HEK293T (cell line): ENCODE results near the gene ZNF488.

Experiments
- ARNT ChIP-seq: fragments of 450-650 bp; IDR thresholded peaks from 2 replicates; pipeline ENCODE4 v1.6.1; 2017; ENCODE audit warnings: mild to moderate bottlenecking
- BHLHE40 ChIP-seq: fragments of 450-650 bp; IDR thresholded peaks from 2 replicates; pipeline ENCODE4 v1.6.1; 2016; ENCODE audit warnings: mild to moderate bottlenecking, moderate library complexity, borderline replicate concordance
- CTBP1 ChIP-seq: fragments of 450-650 bp; IDR thresholded peaks from 2 replicates; pipeline ENCODE4 v1.6.1; 2016; ENCODE audit warnings: borderline replicate concordance
- FOXA1 ChIP-seq: fragments of 450-650 bp; IDR thresholded peaks from 2 replicates; pipeline ENCODE4 v1.6.1; 2016; ENCODE audit warnings: mild to moderate bottlenecking
- FOXM1 ChIP-seq: fragments of 450-650 bp; IDR thresholded peaks from 2 replicates; pipeline ENCODE4 v1.6.1; 2017; ENCODE audit warnings: mild to moderate bottlenecking, borderline replicate concordance
- HDGF ChIP-seq: fragments of 450-650 bp; IDR thresholded peaks from 2 replicates; pipeline ENCODE4 v1.6.1; 2017; ENCODE audit warnings: antibody characterized with exemption, borderline replicate concordance
- L3MBTL2 ChIP-seq: fragments of 450-650 bp; conservative IDR thresholded peaks from 2 replicates; pipeline ENCODE4 v1.6.1; 2016; ENCODE audit warnings: mild to moderate bottlenecking
- LEF1 ChIP-seq: fragments of 450-650 bp; IDR thresholded peaks from 2 replicates; pipeline ENCODE4 v1.6.1; 2017; ENCODE audit warnings: mild to moderate bottlenecking, borderline replicate concordance
- NFRKB ChIP-seq: fragments of 450-650 bp; IDR thresholded peaks from 2 replicates; pipeline ENCODE4 v1.6.1; 2016; ENCODE audit warnings: mild to moderate bottlenecking, moderate library complexity
- PKNOX1 ChIP-seq: fragments of 450-650 bp; IDR thresholded peaks from 2 replicates; pipeline ENCODE4 v1.6.1; 2016
- SP1 ChIP-seq: fragments of 450-650 bp; IDR thresholded peaks from 2 replicates; pipeline ENCODE4 v1.6.1; 2017
- SUZ12 ChIP-seq: fragments of 450-650 bp; IDR thresholded peaks from 2 replicates; pipeline ENCODE4 v1.6.1; 2016; ENCODE audit warnings: mild to moderate bottlenecking
- TARDBP ChIP-seq: fragments of 450-650 bp; IDR thresholded peaks from 2 replicates; pipeline ENCODE4 v1.6.1; 2016

- no peak for TF ChIP-seq FOXM1
- no peak for TF ChIP-seq CTBP1
- no peak for TF ChIP-seq LEF1
- no peak for TF ChIP-seq SP1
- TF ChIP-seq ARNT = no peak
- no peak for TF ChIP-seq HDGF
- TF ChIP-seq BHLHE40 = no peak
- no peak for TF ChIP-seq SUZ12
- TF ChIP-seq FOXA1 = no peak
- no peak for TF ChIP-seq TARDBP
- TF ChIP-seq NFRKB = no peak
- no peak for TF ChIP-seq PKNOX1
- no peak for TF ChIP-seq L3MBTL2
Observed at GRCh38 chr10:47344996-47345870, 38.9 kb downstream of the ZNF488 start.
